ENCODE measurements around the gene CD300LD. TPM values are rescaled to one million over a fixed set of nuclear protein-coding genes. Genes with fewer than 3 reads are reported as not detected.

Gene CD300LD
- total RNA-seq, 1 donor from 2014 or later: not detected

DNA sequence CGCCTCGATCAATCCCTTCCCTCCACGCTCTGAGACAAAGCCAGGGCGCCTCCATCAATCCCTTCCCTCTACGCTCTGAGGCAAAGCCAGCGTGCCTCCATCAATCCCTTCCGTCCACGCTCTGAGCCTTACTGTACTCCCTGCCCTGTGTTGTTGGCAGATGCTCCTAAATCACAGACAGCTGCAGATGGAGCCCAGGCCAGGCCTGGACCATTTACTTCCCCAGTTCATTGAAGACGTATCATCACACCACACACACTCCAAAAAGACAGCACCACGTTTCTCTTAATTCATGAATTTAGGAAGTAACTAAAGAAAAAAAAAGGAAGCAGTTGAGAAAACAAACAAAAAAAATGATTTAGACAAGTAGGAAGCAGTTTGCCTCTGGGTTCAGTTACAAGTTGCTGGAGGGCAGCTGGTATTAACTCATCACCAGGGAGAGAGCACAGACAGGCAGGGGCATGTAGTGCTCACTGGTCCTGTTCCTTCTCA, 7.4 kb upstream of the CD300LD start:
- TF ChIP-seq, protein P1, sequence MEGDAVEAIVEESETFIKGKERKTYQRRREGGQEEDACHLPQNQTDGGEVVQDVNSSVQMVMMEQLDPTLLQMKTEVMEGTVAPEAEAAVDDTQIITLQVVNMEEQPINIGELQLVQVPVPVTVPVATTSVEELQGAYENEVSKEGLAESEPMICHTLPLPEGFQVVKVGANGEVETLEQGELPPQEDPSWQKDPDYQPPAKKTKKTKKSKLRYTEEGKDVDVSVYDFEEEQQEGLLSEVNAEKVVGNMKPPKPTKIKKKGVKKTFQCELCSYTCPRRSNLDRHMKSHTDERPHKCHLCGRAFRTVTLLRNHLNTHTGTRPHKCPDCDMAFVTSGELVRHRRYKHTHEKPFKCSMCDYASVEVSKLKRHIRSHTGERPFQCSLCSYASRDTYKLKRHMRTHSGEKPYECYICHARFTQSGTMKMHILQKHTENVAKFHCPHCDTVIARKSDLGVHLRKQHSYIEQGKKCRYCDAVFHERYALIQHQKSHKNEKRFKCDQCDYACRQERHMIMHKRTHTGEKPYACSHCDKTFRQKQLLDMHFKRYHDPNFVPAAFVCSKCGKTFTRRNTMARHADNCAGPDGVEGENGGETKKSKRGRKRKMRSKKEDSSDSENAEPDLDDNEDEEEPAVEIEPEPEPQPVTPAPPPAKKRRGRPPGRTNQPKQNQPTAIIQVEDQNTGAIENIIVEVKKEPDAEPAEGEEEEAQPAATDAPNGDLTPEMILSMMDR (conservative IDR thresholded peaks at IDR 0.05; ENCODE audit: low read depth, low read length): no peak
- H3K4me3 ChIP-seq (ENCODE audit: low read depth, low read length): no peak overlapping the region
- no peak for DNase-seq (ENCODE audit: low read depth)

DNA sequence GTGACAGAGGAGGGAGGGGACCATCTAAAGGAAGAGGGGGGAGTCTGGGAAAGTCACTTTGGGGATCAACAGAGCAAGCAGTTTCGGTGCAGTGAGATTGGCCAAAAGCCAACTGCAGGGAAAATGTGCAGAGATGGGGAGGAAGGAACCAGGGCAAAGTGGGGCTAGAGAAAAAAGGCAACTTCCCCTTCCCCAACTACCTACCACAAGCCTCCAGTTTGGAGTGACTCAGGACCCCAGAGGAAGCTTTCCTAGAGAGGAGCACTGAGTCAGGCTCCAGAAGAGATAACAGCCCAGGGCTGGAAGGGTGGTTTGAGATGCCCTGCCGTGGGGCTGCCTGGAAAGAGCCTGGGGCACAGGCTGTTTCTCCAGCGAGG, 6.9 kb upstream of the CD300LD start:
- no peak for DNase-seq (ENCODE audit: low read depth)
- TF ChIP-seq, protein P1 (conservative IDR thresholded peaks at IDR 0.05; ENCODE audit: low read depth, low read length): no peak

DNA sequence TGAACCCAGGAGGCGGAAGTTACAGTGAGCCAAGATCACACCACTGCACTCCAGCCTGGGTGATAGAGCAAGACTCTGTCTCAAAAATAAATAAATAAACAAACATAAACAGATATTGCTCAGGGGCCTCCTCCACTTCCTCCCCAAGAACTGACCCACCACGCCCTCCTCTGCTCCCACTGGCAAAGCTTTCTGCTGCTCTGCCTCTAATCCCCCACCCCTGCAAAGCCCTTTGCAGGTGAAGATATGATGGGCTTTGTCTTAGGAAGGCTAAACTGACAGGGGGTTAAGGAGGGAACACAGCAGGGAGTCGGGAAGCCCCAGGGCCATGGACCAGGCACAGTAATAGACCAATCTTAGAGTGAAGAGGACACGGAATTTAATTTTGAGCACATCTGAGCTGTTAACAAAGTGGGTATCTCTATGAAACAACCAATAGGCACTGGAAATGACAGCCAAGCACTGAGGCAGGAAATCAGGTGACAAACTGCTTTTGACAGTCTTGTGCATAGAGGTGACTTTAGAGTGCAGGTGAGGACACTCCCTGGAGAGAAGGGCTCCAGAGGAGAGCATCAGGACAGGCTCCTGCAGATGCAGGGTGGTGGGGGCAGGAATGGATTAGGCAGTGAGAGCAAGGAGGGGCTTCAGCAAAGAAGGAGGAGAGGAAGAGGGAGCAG, 6.4 kb upstream of the CD300LD start:
- no peak for DNase-seq (ENCODE audit: low read depth)
- no peak overlapping the region for H3K4me3 ChIP-seq (ENCODE audit: low read depth, low read length)
- TF ChIP-seq, protein P1 (conservative IDR thresholded peaks at IDR 0.05; ENCODE audit: low read depth, low read length): no peak

More for the DNA sequence above, 6.9 kb upstream of the CD300LD start:
- H3K4me3 ChIP-seq (ENCODE audit: low read depth, low read length): no peak overlapping the region

DNA sequence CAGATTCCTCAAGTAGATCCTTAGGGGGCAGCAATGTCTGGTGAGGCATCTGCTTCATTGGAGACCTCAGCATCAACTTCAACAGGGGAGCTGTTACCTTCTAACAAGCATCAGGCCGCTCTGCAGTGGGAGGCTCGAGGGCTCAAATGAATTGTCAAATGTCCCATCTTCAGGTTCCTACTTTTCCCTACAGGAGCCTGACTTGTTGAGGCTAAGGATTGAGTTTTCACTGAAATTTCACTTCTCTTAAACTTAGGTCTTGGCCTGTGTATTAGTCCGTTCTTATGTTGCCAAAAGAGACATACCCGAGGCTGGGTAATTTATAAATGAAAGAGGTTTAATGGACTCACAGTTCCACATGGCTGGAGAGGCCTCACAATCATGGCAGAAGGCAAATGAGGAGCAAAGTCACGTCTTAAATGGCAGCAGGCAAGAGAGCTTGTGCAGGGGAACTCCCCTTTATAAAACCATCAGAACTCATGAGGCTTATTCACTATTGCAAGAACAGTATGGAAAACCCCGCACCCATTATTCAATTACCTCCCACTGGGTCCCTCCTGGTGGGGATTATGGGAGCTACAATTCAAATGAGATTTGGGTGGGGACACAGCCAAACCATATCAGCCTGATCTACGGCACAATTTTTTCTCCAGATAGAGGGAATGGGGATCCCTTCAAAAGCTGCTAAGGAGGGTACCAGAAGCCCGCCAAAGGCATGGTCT, 5.1 kb upstream of the CD300LD start:
- TF ChIP-seq, protein P1 (conservative IDR thresholded peaks at IDR 0.05; ENCODE audit: low read depth, low read length): no peak
- no peak overlapping the region for H3K4me3 ChIP-seq (ENCODE audit: low read depth, low read length)
- no peak for DNase-seq (ENCODE audit: low read depth)

DNA sequence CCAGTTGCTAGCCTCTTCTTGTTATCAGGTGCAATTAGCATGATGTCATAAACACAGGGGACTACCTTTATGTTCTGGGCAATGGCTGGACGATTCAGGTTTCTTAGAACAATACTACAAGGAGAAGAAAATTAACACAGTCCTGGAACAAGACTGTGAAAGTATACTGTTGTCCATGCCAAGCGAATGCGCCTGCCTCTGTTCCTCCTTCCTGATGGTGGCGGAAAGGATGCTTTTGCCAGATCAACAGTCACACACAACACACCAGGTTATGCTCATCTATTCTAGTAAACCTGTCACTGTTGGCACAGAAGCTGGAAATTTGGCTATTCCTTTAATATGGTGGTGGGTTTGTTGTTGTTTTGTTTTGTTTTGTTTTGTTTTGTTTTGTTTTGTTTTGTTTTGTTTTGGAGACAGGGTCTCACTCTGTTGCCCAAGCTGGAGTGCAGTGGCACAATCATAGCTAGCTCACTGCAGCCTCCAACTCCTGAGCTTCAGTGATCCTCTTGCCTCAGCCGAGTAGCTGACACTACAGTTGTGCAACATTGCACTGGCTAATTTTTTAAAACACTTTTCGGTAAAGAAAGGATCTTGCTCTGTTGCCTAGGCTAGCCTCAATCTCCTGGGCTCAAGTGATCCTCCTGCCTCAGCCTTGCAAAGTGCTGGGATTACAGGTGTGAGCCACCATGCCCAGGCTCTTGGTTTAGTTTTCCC, 3.1 kb upstream of the CD300LD start:
- H3K4me3 ChIP-seq (ENCODE audit: low read depth, low read length): no peak overlapping the region
- TF ChIP-seq, protein P1 (conservative IDR thresholded peaks at IDR 0.05; ENCODE audit: low read depth, low read length): no peak
- DNase-seq (ENCODE audit: low read depth): no peak

DNA sequence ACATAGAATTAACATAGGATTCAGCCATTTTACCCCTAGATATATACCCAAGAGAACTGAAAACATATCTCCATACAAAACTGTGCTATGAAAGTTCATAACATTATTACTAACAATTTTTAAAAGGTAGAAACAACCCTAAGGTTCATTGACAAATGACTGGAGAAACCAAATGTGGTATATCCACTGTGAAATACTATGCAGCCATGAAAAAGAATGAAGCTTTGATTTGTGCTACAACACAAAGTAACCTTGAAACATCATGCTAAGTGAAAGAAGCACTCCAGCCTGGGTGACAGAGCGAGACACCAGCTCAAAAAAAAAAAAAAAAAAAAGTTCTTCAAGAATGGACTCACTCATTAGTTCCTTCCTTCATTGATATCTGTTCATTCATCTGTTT, 580 bp downstream of the CD300LD start:
- no peak overlapping the region for H3K4me3 ChIP-seq (ENCODE audit: low read depth, low read length)
- DNase-seq (ENCODE audit: low read depth): no peak
- TF ChIP-seq, protein P1 (conservative IDR thresholded peaks at IDR 0.05; ENCODE audit: low read depth, low read length): no peak

Measured in epithelial cell of proximal tubule (primary cell).